Esophagus muscularis mucosa (tissue), 4 donors: ENCODE measurements around the gene RCCD1. TPM values are rescaled to one million over a fixed set of nuclear protein-coding genes. Genes with fewer than 3 reads are reported as not detected.

ENCODE experiments used
- DNase-seq: peaks from one replicate; pipeline ENCODE4 v3.0.0-alpha.2; 2017; ENCODE audit errors: extremely low spot score
- H3K27ac ChIP-seq, 4 donors: fragments of 200-600 bp; sonication (generic); replicated peaks in 1 of 4; 1 replicate in 3 of 4; 2 replicates in 1 of 4; pipeline ENCODE4 v1.5.1; 2016 to 2019; ENCODE audit warnings: mild to moderate bottlenecking in 1 of 4
- H3K27me3 ChIP-seq, 4 donors: fragments of 200-600 bp; sonication (generic); one replicate each; pipeline versions ENCODE4 v1.5.1 to v1.6.0; 2016 to 2019
- H3K36me3 ChIP-seq, 4 donors: fragments of 200-600 bp; sonication (generic); one replicate each; pipeline ENCODE4 v1.5.1; 2016 to 2019
- H3K4me1 ChIP-seq, 4 donors: fragments of 200-600 bp; sonication (generic); one replicate each; pipeline ENCODE4 v1.5.1; 2016 to 2019
- H3K4me3 ChIP-seq, 4 donors: fragments of 200-600 bp; sonication (generic); 1 replicate in 2 of 4; 2 replicates in 2 of 4; pipeline ENCODE4 v1.5.1; 2016 to 2019; ENCODE audit warnings: mild to moderate bottlenecking in 4 of 4, moderate library complexity in 1 of 4
- H3K9me3 ChIP-seq, 4 donors: fragments of 200-600 bp; sonication (generic); 1 replicate in 3 of 4; 2 replicates in 1 of 4; pipeline ENCODE4 v1.5.1; 2016 to 2019
- CTCF ChIP-seq, 3 experiments: fragments of 200-600 bp in 2 of 3; fragments of 450-650 bp in 1 of 3; sonication (generic) in 2 of 3; IDR thresholded peaks; one replicate each; pipeline ENCODE4 v1.5.1; 2017 to 2019; ENCODE audit warnings: antibody characterized with exemption in 3 of 3, mild to moderate bottlenecking in 2 of 3, moderate library complexity in 1 of 3
- EP300 ChIP-seq: sonication (generic); formaldehyde crosslinking; IDR thresholded peaks from one replicate; pipeline ENCODE4 v1.6.1; 2017; ENCODE audit warnings: antibody characterized with exemption
- POLR2A ChIP-seq: fragments of 450-650 bp; IDR thresholded peaks from one replicate; pipeline ENCODE4 v1.6.1; 2017; ENCODE audit warnings: antibody characterized with exemption, moderate library complexity, mild to moderate bottlenecking, low read depth
- POLR2AphosphoS5 ChIP-seq, 2 donors: sonication (generic); formaldehyde crosslinking; IDR thresholded peaks; one replicate each; pipeline ENCODE4 v1.6.1; 2017; ENCODE audit warnings: antibody characterized with exemption in 2 of 2
- WGBS: methylation state at CpG from one replicate; pipeline ENCODE4 v1.1.5; 2018; 5-methylcytosine and 5-hydroxymethylcytosine counted together
- intact Hi-C: fragments of 100-400 bp; cut with DNase I; formaldehyde crosslinking; loops from one replicate; pipeline ENCODE4 v1.15.1; 2023
- total RNA-seq, 4 donors: library from RNA; depleted of rRNA; stranded (reverse); fragments of >200 nt; gene quantifications; one replicate each; pipeline versions ENCODE4 v1.1.0 to v1.2.1, GENCODE V29; 2016

The RCCD1 gene
- total RNA-seq, 4 donors from 2014 or later, result 5.3 to 12.7 (median 9.2) TPM

- Histone ChIP-seq H3K9me3 (no peaks in the 10 kb centered on the region), H3K4me1 (no peaks in the 10 kb centered on the region), H3K27ac (no peak overlapping the region), H3K36me3 (peaks cover 0 to 12% (median 6%) of the 10 kb centered on the region in 4 donors), H3K27me3 (no peaks in the 10 kb centered on the region), H3K4me3 (no peak overlapping the region)
- TF ChIP-seq CTCF (IDR thresholded peaks at IDR 0.05) (no peak), EP300 (no peak), POLR2A (no peak), POLR2AphosphoS5 (IDR thresholded peaks at IDR 0.05) (no peak)
- WGBS, result 95% methylated on average over 20 of the region's 21 CpGs
- intact Hi-C loops, result no loop called here
- no peak for DNase-seq
Measured at GRCh38 chr15:90974216-90974615, 19.5 kb downstream of the RCCD1 start.

GRCh38 chr15:90979582-90979981, 24.9 kb downstream of the RCCD1 start:
- H3K9me3 ChIP-seq, result no peaks in the 10 kb centered on the region
- intact Hi-C loops, result no loop called here
- no peaks in the 10 kb centered on the region for H3K27me3 ChIP-seq
- no peaks in the 10 kb centered on the region for H3K4me1 ChIP-seq
- no peak overlapping the region for H3K4me3 ChIP-seq
- no peak for DNase-seq
- TF ChIP-seq CTCF (IDR thresholded peaks at IDR 0.05), result no peak
- no peak for TF ChIP-seq POLR2A
- TF ChIP-seq EP300, result no peak
- TF ChIP-seq POLR2AphosphoS5 (IDR thresholded peaks at IDR 0.05), result no peak
- 62% methylated on average over 1 of the region's 1 CpG for WGBS
- H3K36me3 ChIP-seq, result peaks cover 0 to 17% (median 2%) of the 10 kb centered on the region in 4 donors
- no peak overlapping the region for H3K27ac ChIP-seq

- Histone ChIP-seq H3K9me3 (no peaks in the 10 kb centered on the region), H3K36me3 (peaks cover 0 to 16% (median 2%) of the 10 kb centered on the region in 4 donors), H3K4me3 (no peak overlapping the region), H3K4me1 (no peaks in the 10 kb centered on the region), H3K27ac (no peak overlapping the region), H3K27me3 (no peaks in the 10 kb centered on the region)
- WGBS, result 84% methylated on average over 6 of the region's 6 CpGs
- no peak for TF ChIP-seq POLR2AphosphoS5 (IDR thresholded peaks at IDR 0.05)
- TF ChIP-seq CTCF (IDR thresholded peaks at IDR 0.05), result no peak
- TF ChIP-seq EP300, result no peak
- no peak for TF ChIP-seq POLR2A
- DNase-seq, result no peak
- intact Hi-C loops, result no loop called here
Measured at GRCh38 chr15:90981681-90982080, 27.0 kb downstream of the RCCD1 start.

- intact Hi-C loops, result no loop called here
- H3K9me3 ChIP-seq, result no peaks in the 10 kb centered on the region
- H3K4me1 ChIP-seq, result no peaks in the 10 kb centered on the region
- no peak overlapping the region for H3K4me3 ChIP-seq
- TF ChIP-seq CTCF (IDR thresholded peaks at IDR 0.05) (no peak), POLR2A (no peak), EP300 (no peak), POLR2AphosphoS5 (IDR thresholded peaks at IDR 0.05) (no peak)
- peaks cover 0 to 16% (median 2%) of the 10 kb centered on the region in 4 donors for H3K36me3 ChIP-seq
- WGBS, result 92% methylated on average over 5 of the region's 5 CpGs
- no peaks in the 10 kb centered on the region for H3K27me3 ChIP-seq
- DNase-seq, result no peak
- H3K27ac ChIP-seq, result no peak overlapping the region
Measured at GRCh38 chr15:90982135-90982534, 27.5 kb downstream of the RCCD1 start.
